Smooth muscle cell (in vitro differentiated cells): ENCODE results near the gene G2E3. TPM values are rescaled to one million over a fixed set of nuclear protein-coding genes. Genes with fewer than 3 reads are reported as not detected.

Experiments used
- DNase-seq: peaks from one replicate; lab custom pipeline; 2025; ENCODE audit not compliant: unreplicated experiment; lab: John Stamatoyannopoulos, UW
- H2AFZ ChIP-seq: fragments of 200-600 bp; sonication (generic); 2 replicates; pipeline ENCODE4 v1.6.0; 2016; ENCODE audit warnings: antibody characterized with exemption, low read depth, mild to moderate bottlenecking
- H3F3A ChIP-seq: fragments of 200-600 bp; sonication (generic); 2 replicates; pipeline ENCODE4 v1.6.0; 2017; ENCODE audit warnings: antibody characterized with exemption, low read depth
- H3K27ac ChIP-seq: fragments of 200-600 bp; sonication (generic); 2 replicates; pipeline ENCODE4 v1.5.1; 2016; ENCODE audit warnings: low read depth, mild to moderate bottlenecking
- H3K27me3 ChIP-seq: fragments of 200-600 bp; sonication (generic); 2 replicates; pipeline ENCODE4 v1.6.1; 2016; ENCODE audit warnings: low read depth, mild to moderate bottlenecking
- H3K36me3 ChIP-seq: fragments of 200-600 bp; sonication (generic); 2 replicates; pipeline ENCODE4 v1.5.1; 2016; ENCODE audit warnings: low read depth
- H3K4me1 ChIP-seq: fragments of 200-600 bp; sonication (generic); 2 replicates; pipeline ENCODE4 v1.5.1; 2016; ENCODE audit warnings: low read depth
- H3K4me2 ChIP-seq: fragments of 200-600 bp; sonication (generic); 2 replicates; pipeline ENCODE4 v1.6.0; 2016; ENCODE audit warnings: mild to moderate bottlenecking
- H3K4me3 ChIP-seq: fragments of 200-600 bp; sonication (generic); 2 replicates; pipeline ENCODE4 v1.5.1; 2016; ENCODE audit warnings: mild to moderate bottlenecking
- H3K79me2 ChIP-seq: fragments of 200-600 bp; sonication (generic); 2 replicates; pipeline ENCODE4 v1.6.0; 2016; ENCODE audit warnings: low read depth, mild to moderate bottlenecking
- H3K9ac ChIP-seq: fragments of 200-600 bp; sonication (generic); 2 replicates; pipeline ENCODE4 v1.6.0; 2016; ENCODE audit warnings: low read depth
- H3K9me3 ChIP-seq: fragments of 200-600 bp; sonication (generic); replicated peaks from 2 replicates; pipeline ENCODE4 v1.5.1; 2016; ENCODE audit warnings: low read depth
- H4K20me1 ChIP-seq: fragments of 200-600 bp; sonication (generic); 2 replicates; pipeline ENCODE4 v1.6.0; 2016; ENCODE audit warnings: low read depth
- WGBS: methylation state at CpG from one replicate; pipeline ENCODE4 v1.1.7; 2016; ENCODE audit warnings: low lambda C conversion rate; 5-methylcytosine and 5-hydroxymethylcytosine counted together
- polyA plus RNA-seq: library from polyadenylated mRNA; unstranded; fragments of >200 nt; fragmentation: Nextera tagmentation; extraction: Ambion mirVana; gene quantifications from 2 replicates; pipeline ENCODE4 v1.2.1, GENCODE V29; 2016
- total RNA-seq: library from RNA; depleted of rRNA; stranded (reverse); fragments of >200 nt; gene quantifications from 2 replicates; pipeline ENCODE4 v1.2.3, GENCODE V29; 2014
- TF ChIP-seq, protein P1 (sequence below): fragments of 200-600 bp; sonication (generic); IDR thresholded peaks from 2 replicates; pipeline ENCODE4 v1.5.1; 2017; ENCODE audit warnings: borderline replicate concordance, mild to moderate bottlenecking, antibody characterized with exemption; ENCODE audit not compliant: insufficient read depth, poor library complexity, severe bottlenecking

Gene G2E3
- total and polyA plus RNA-seq, 2 experiments from 2014 or later: 15.2 to 25.1 TPM

DNA sequence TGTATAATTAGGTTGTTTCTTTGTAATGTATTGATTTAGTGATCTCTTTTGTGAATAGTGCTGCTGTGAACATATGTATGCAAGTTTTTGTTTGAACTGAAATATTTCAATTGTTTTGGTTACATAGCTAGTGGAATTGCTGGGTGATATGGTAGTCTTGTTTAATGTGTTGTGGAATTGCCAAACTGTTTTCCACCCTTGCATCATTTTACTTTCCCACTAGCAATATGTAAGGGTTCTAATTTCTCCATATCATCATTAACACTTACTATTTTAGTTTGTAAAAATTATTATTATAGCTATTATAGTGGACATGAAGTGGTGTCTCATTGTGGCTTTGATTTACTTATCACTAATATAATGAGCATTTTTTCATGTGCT is 5.9 kb downstream of the G2E3 start:
- Histone ChIP-seq H2AFZ (no peak overlapping the region), H3K4me1 (peaks cover 37% of the 10 kb centered on the region), H3F3A (no peaks in the 10 kb centered on the region), H3K9ac (no peak overlapping the region), H3K4me3 (no peak overlapping the region), H3K36me3 (no peaks in the 10 kb centered on the region), H3K4me2 (no peak overlapping the region), H3K27ac (no peak overlapping the region), H3K9me3 (no peaks in the 10 kb centered on the region), H3K79me2 (peaks cover 100% of the 10 kb centered on the region), H4K20me1 (peaks cover 96% of the 10 kb centered on the region), H3K27me3 (no peaks in the 10 kb centered on the region)
- DNase-seq: no peak
- TF ChIP-seq, protein P1, sequence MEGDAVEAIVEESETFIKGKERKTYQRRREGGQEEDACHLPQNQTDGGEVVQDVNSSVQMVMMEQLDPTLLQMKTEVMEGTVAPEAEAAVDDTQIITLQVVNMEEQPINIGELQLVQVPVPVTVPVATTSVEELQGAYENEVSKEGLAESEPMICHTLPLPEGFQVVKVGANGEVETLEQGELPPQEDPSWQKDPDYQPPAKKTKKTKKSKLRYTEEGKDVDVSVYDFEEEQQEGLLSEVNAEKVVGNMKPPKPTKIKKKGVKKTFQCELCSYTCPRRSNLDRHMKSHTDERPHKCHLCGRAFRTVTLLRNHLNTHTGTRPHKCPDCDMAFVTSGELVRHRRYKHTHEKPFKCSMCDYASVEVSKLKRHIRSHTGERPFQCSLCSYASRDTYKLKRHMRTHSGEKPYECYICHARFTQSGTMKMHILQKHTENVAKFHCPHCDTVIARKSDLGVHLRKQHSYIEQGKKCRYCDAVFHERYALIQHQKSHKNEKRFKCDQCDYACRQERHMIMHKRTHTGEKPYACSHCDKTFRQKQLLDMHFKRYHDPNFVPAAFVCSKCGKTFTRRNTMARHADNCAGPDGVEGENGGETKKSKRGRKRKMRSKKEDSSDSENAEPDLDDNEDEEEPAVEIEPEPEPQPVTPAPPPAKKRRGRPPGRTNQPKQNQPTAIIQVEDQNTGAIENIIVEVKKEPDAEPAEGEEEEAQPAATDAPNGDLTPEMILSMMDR: no peak

DNA sequence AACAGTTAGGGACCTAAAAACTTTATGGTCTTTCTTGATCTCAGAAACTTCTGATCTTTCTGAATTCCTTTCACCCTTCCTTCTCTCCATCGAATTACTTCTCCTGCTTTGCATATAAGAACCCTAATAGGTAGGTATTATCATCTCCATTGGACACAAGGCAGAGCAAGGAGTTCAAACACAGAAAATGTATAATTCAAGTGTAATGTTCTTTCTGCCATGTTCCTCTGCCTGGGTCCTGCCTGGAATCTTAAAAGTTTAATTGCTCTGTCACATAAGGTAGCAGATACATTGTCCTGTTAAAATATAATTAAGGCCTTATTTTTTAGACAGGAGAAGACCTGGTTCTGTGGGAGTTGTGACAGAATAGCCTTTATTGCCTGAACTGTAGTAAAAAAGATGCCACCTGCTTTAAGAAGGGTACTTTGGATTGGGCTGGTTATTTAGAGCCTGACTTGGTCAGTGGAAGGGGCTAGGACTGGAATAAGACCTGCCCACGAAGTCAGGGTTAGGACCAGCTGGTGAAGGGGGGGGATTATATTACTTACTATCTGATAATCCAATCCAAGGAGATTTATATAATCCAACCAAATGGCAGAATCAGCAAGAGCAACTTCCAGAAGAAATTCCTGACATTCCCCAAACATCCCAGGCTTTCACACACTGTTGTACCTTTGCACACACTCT is 10.4 kb downstream of the G2E3 start:
- Histone ChIP-seq H3K27ac (no peak overlapping the region), H3K9ac (no peak overlapping the region), H4K20me1 (peaks cover 98% of the 10 kb centered on the region), H3K27me3 (no peaks in the 10 kb centered on the region), H3K9me3 (no peaks in the 10 kb centered on the region), H3K4me1 (peaks cover 16% of the 10 kb centered on the region), H3K79me2 (peaks cover 100% of the 10 kb centered on the region), H3K36me3 (no peaks in the 10 kb centered on the region), H3K4me3 (no peak overlapping the region), H3F3A (no peaks in the 10 kb centered on the region), H3K4me2 (no peak overlapping the region), H2AFZ (no peak overlapping the region)
- DNase-seq: no peak
- TF ChIP-seq, protein P1: no peak
- WGBS: 57% methylated on average over 2 of the region's 2 CpGs

DNA sequence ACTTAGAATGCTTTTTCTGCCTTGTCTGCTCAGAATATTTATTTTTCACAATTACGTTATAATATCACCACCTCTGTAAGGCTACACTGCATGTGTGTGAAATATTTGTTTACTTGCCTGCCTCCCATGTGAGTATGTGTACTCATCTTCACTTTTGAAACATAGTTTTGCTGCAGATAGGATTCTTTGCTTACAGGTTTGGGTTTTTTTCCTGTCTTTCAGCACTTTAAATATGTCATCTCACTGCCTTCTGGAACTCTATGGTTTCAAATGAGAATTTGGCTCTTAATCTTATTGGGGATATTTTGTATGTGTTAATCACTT is 10.9 kb downstream of the G2E3 start:
- no peaks in the 10 kb centered on the region for H3K27me3 ChIP-seq
- no peaks in the 10 kb centered on the region for H3K36me3 ChIP-seq
- 94% methylated on average over 1 of the region's 1 CpG for WGBS
- no peaks in the 10 kb centered on the region for H3F3A ChIP-seq
- H3K27ac ChIP-seq: no peak overlapping the region
- H3K4me1 ChIP-seq: peaks cover 16% of the 10 kb centered on the region
- TF ChIP-seq, protein P1: no peak
- peaks cover 98% of the 10 kb centered on the region for H4K20me1 ChIP-seq
- H3K9me3 ChIP-seq: no peaks in the 10 kb centered on the region
- no peak overlapping the region for H2AFZ ChIP-seq
- H3K79me2 ChIP-seq: peaks cover 100% of the 10 kb centered on the region
- H3K4me2 ChIP-seq: no peak overlapping the region
- no peak for DNase-seq
- no peak overlapping the region for H3K4me3 ChIP-seq
- no peak overlapping the region for H3K9ac ChIP-seq

DNA sequence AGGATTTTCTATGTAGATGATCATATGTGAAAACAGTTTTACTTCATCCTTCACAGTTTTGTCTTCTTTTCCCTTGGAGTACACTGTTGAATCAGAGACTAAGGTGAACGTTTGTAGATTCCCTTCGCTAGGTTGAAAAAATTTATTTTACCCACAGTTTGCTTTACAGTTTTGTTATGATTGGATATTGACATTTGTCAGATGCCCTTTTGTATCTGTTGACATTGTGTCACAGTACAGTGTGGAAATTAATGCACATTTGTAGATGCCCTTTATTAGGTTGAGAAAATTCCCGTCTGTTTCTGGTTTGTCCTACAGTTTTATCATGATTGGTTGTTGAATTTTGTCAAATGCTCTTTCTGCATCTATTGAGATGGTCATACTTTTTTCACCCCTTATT is 13.3 kb downstream of the G2E3 start:
- no peaks in the 10 kb centered on the region for H3K27me3 ChIP-seq
- H3K4me3 ChIP-seq: no peak overlapping the region
- peaks cover 16% of the 10 kb centered on the region for H3K4me1 ChIP-seq
- H3K79me2 ChIP-seq: peaks cover 99% of the 10 kb centered on the region
- H3F3A ChIP-seq: no peaks in the 10 kb centered on the region
- TF ChIP-seq, protein P1: no peak
- no peak overlapping the region for H3K4me2 ChIP-seq
- no peak overlapping the region for H3K9ac ChIP-seq
- DNase-seq: no peak
- H3K36me3 ChIP-seq: no peaks in the 10 kb centered on the region
- H3K9me3 ChIP-seq: no peaks in the 10 kb centered on the region
- WGBS: 95% methylated on average over 3 of the region's 3 CpGs
- no peak overlapping the region for H2AFZ ChIP-seq
- H4K20me1 ChIP-seq: peaks cover 96% of the 10 kb centered on the region
- H3K27ac ChIP-seq: no peak overlapping the region
